Limb (tissue), 2 donors: ENCODE data around the gene KLKB1.

Experiments
- DNase-seq, 2 donors: peaks; one replicate each; pipeline ENCODE4 v3.0.0-alpha.2; 2016; ENCODE audit errors: extremely low spot score in 2 of 2

The KLKB1 gene

DNA sequence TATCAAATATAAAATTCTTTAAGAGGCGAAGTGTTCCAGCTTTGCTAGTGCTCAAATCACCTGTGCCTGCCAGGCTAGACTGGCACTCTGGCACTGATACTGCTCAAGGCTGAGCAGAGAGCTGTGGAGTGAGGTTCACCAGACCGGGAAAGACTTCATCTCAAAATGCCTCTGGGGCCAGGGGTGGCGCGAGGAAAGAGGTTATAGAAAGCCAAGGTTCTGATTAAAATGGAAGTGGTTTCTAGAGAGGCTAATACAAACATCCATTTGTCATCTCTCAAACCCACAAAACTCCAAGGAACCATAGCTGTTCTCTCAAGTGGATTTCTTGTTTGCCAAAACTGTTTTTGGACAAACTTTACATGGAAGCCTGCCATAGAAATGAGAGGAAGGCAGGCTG, 80.2 kb downstream of the KLKB1 start:
- peak in 1 of 2 donors; percentile 21 for DNase-seq

DNA sequence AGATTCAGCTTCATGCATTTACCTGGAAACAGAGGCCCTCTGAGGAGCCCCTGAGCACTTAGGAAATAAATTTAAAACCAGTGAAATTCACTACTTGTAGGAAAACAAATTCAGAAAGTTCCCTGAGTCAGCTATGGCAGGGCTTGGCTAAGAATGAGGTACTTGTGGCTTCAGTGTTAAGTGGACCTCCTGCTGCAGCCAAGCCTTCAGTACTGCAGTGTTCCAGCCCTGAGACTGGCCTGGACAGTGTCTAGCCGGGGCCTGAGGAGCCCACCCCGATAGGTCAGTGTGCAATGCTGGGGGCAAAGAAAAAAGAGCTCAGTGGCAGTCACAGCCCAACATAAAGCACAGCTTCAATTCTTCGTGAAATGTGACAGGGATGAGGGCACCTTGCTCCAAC, 80.6 kb downstream of the KLKB1 start:
- peak in 1 of 2 donors; percentile 15 for DNase-seq
